HepG2 (cell line): ENCODE measurements around the gene AMER2. TPM values are rescaled to one million over a fixed set of nuclear protein-coding genes. Genes with fewer than 3 reads are reported as not detected.

ENCODE experiments used
- ATAC-seq: fragments of 200-7000 bp; cut with Tn5 transposase; 3 replicates; pipeline ENCODE4 v1.9.1; 2020; ENCODE audit warnings: mild to moderate bottlenecking, moderate library complexity
- BruUV-seq: library from RNA; stranded (reverse); fragments of 400-500 nt; replicated peaks from 2 replicates; lab custom pipeline; 2021; lab: Mats Ljungman, UMichigan
- CTCF ChIA-PET: fragments of 300-600 bp; formaldehyde crosslinking; extraction: SDS; loops from one replicate; lab custom pipeline; 2021; ENCODE audit warnings: low total read pairs, inconsistent platforms, low intra/inter-chr PET ratio; lab: Yijun Ruan, JAX
- POLR2A ChIA-PET: fragments of 350-600 bp; sonication (Branson Sonifier 250); formaldehyde crosslinking; loops from one replicate; lab custom pipeline; 2020; ENCODE audit warnings: antibody characterized with exemption, inconsistent platforms; lab: Yijun Ruan, JAX
- DNase-seq: peaks from one replicate; pipeline ENCODE4 v3.0.0-alpha.2; 2015; ENCODE audit warnings: low spot score
- FAIRE-seq: peaks from 3 replicates; lab custom pipeline; 2011; peaks lifted over from hg19 to GRCh38; lab: Jason Lieb, UNC
- H2AFZ ChIP-seq: one replicate; pipeline ENCODE4 v1.6.1; 2011; ENCODE audit warnings: low read length, inconsistent platforms
- H3K27ac ChIP-seq: fragments of 300-600 bp; 3 replicates; pipeline ENCODE4 v1.8.0; 2011; ENCODE audit warnings: mixed run types, mild to moderate bottlenecking, mixed read lengths, low read length, inconsistent platforms; ENCODE audit not compliant: insufficient read depth; ENCODE audit errors: extremely low read length
- H3K27me3 ChIP-seq, 2 experiments: fragments of 200-600 bp in 1 of 2; 2 replicates in 1 of 2; 3 replicates in 1 of 2; pipeline versions ENCODE4 v1.6.0 to v1.8.0; 2011; ENCODE audit warnings: low read length in 2 of 2, mild to moderate bottlenecking in 2 of 2, moderate library complexity in 2 of 2, inconsistent platforms in 1 of 2; ENCODE audit not compliant: insufficient read depth in 2 of 2, control insufficient read depth in 1 of 2
- H3K36me3 ChIP-seq, 2 experiments: fragments of 200-600 bp in 1 of 2; replicated peaks in 1 of 2; 2 replicates in 1 of 2; 3 replicates in 1 of 2; pipeline versions ENCODE4 v1.5.1 to v1.8.0; 2011; ENCODE audit warnings: low read length in 2 of 2, inconsistent platforms in 1 of 2; ENCODE audit not compliant: insufficient read depth in 2 of 2, control insufficient read depth in 1 of 2
- H3K4me1 ChIP-seq: 2 replicates; pipeline ENCODE4 v1.5.1; 2012; ENCODE audit warnings: low read length, inconsistent platforms; ENCODE audit not compliant: insufficient read depth
- H3K4me2 ChIP-seq: 2 replicates; pipeline ENCODE4 v1.6.0; 2011; ENCODE audit warnings: low read depth, low read length, inconsistent platforms
- H3K4me3 ChIP-seq, 3 experiments: fragments of 200-600 bp in 1 of 3; sonication (generic), shearing (Covaris generic) in 1 of 3; replicated peaks in 1 of 3; 2 replicates each; pipeline ENCODE4 v1.5.1; 2011 to 2016; ENCODE audit warnings: low read length in 3 of 3, inconsistent platforms in 2 of 3, low read depth in 2 of 3, mild to moderate bottlenecking in 2 of 3, control low read depth in 1 of 3, mixed read lengths in 1 of 3; ENCODE audit not compliant: insufficient read depth in 1 of 3
- H3K79me2 ChIP-seq: one replicate; pipeline ENCODE4 v1.6.1; 2011; ENCODE audit warnings: low read length, inconsistent platforms; ENCODE audit not compliant: insufficient read depth
- H3K9ac ChIP-seq: 2 replicates; pipeline ENCODE4 v1.6.0; 2011; ENCODE audit warnings: mild to moderate bottlenecking, low read depth, low read length, inconsistent platforms; ENCODE audit not compliant: insufficient read depth
- H3K9me3 ChIP-seq: 2 replicates; pipeline ENCODE4 v1.5.1; 2012; ENCODE audit warnings: mild to moderate bottlenecking, low read length
- H4K20me1 ChIP-seq: 2 replicates; pipeline ENCODE4 v1.6.0; 2011; ENCODE audit warnings: inconsistent platforms, mild to moderate bottlenecking, low read length, moderate library complexity; ENCODE audit not compliant: insufficient read depth
- ATF5 ChIP-seq: sonication (generic); formaldehyde crosslinking; IDR thresholded peaks from 2 replicates; pipeline ENCODE4 v1.4.0; 2020; ENCODE audit warnings: mild to moderate bottlenecking, low read depth, missing genetic modification reagents
- DMAP1 ChIP-seq: IDR thresholded peaks from 2 replicates; pipeline ENCODE4 v1.6.1; 2016
- GMEB2 ChIP-seq: IDR thresholded peaks from 2 replicates; pipeline ENCODE4 v1.6.1; 2016; ENCODE audit warnings: missing biosample characterization, missing genetic modification reagents, low read depth
- KMT2A ChIP-seq: sonication (generic); formaldehyde crosslinking; IDR thresholded peaks from 2 replicates; pipeline ENCODE4 v1.4.0; 2020; ENCODE audit warnings: missing genetic modification reagents
- MTA3 ChIP-seq: sonication (generic); formaldehyde crosslinking; IDR thresholded peaks from 2 replicates; pipeline ENCODE4 v1.4.0; 2020; ENCODE audit warnings: missing genetic modification reagents
- NONO ChIP-seq, 2 experiments: fragments of 450-650 bp in 1 of 2; sonication (generic) in 1 of 2; formaldehyde crosslinking in 1 of 2; IDR thresholded peaks in 1 of 2; conservative IDR thresholded peaks in 1 of 2; 2 replicates each; pipeline versions ENCODE4 v1.6.1 to v1.8.0; 2017 to 2022; ENCODE audit warnings: mild to moderate bottlenecking in 1 of 2, missing genetic modification reagents in 1 of 2, moderate library complexity in 1 of 2
- POLR2AphosphoS2 ChIP-seq: IDR thresholded peaks from 2 replicates; pipeline ENCODE4 v1.6.1; 2011; ENCODE audit warnings: low read depth, low read length, improper control_type of control experiment
- RNF2 ChIP-seq: fragments of 450-650 bp; conservative IDR thresholded peaks from 2 replicates; pipeline ENCODE4 v1.6.1; 2016; ENCODE audit warnings: low read depth
- ZBTB3 ChIP-seq: sonication (generic); formaldehyde crosslinking; IDR thresholded peaks from 2 replicates; pipeline ENCODE4 v1.4.0; 2020; ENCODE audit warnings: low read depth, mild to moderate bottlenecking, moderate library complexity, missing genetic modification reagents, borderline replicate concordance
- ZNF12 ChIP-seq: sonication (generic); formaldehyde crosslinking; IDR thresholded peaks from 2 replicates; pipeline ENCODE4 v1.5.0; 2020; ENCODE audit warnings: missing genetic modification reagents
- ZNF567 ChIP-seq: sonication (generic); formaldehyde crosslinking; IDR thresholded peaks from 2 replicates; pipeline ENCODE4 v1.8.1; 2023; ENCODE audit warnings: mild to moderate bottlenecking, missing genetic modification reagents, borderline replicate concordance
- ZNF569 ChIP-seq: sonication (generic); formaldehyde crosslinking; IDR thresholded peaks from 2 replicates; pipeline ENCODE4 v1.5.0; 2020; ENCODE audit warnings: mild to moderate bottlenecking, missing genetic modification reagents, moderate library complexity, borderline replicate concordance
- ZNF629 ChIP-seq: sonication (generic); formaldehyde crosslinking; conservative IDR thresholded peaks from 2 replicates; pipeline ENCODE4 v1.5.0; 2020; ENCODE audit warnings: missing genetic modification reagents
- ZNF816 ChIP-seq: sonication (generic); formaldehyde crosslinking; IDR thresholded peaks from 2 replicates; pipeline ENCODE4 v1.8.0; 2022; ENCODE audit warnings: missing genetic modification reagents, mild to moderate bottlenecking, borderline replicate concordance
- ZNF879 ChIP-seq: sonication (generic); formaldehyde crosslinking; IDR thresholded peaks from 2 replicates; pipeline ENCODE4 v1.8.1; 2023; ENCODE audit warnings: missing genetic modification reagents
- WGBS: methylation state at CpG from one replicate; pipeline ENCODE4 v1.1.6; 2017; ENCODE audit warnings: low lambda C conversion rate; 5-methylcytosine and 5-hydroxymethylcytosine counted together
- in situ Hi-C: cut with HindIII; loops from 2 replicates; pipeline ENCODE4 v1.10.0; 2017; ENCODE audit warnings: low pct_unique_long_range_greater_than_20kb; ENCODE audit not compliant: extremely low pct_ligation_motif_present
- intact Hi-C: fragments of 100-400 bp; cut with micrococcal nuclease; formaldehyde crosslinking; loops from one replicate; pipeline ENCODE4 v1.10.0; 2022; ENCODE audit not compliant: unreplicated experiment
- polyA plus RNA-seq, 8 experiments: library from polyadenylated mRNA; depleted of rRNA in 3 of 8; stranded (reverse) in 7 of 8; unstranded in 1 of 8; fragments of >200 nt; fragmentation: Illumina TruSeq in 4 of 8; extraction: Trizol in 4 of 8; gene quantifications; 2 replicates each; pipeline versions ENCODE4 v1.2.1 to v1.2.3, GENCODE V29; 2011 to 2016; ENCODE audit warnings: low read depth in 4 of 8, missing spikeins in 1 of 8, mixed read lengths in 1 of 8; ENCODE audit not compliant: insufficient read depth in 1 of 8
- total RNA-seq, 5 experiments: library from RNA; depleted of rRNA; stranded (reverse); fragments of >200 nt; fragmentation: Illumina TruSeq; extraction: Trizol; gene quantifications; 2 replicates each; pipeline ENCODE4 v1.2.3, GENCODE V29; 2016; ENCODE audit warnings: low read depth in 1 of 5
- TF ChIP-seq, protein P1 (sequence below): IDR thresholded peaks from 2 replicates; pipeline ENCODE4 v1.6.1; 2012; ENCODE audit warnings: low read depth, low read length, improper control_type of control experiment

AMER2 gene
- total and polyA plus RNA-seq, 2 of the 13 experiments (the other 11 are each of a cell fraction or from before 2014, with no cell fraction given), result not detected

- ChIA-PET POLR2A (no interaction called here), CTCF (no interaction called here)
- FAIRE-seq (no peak), ATAC-seq (no peak), DNase-seq (no peak)
- no peaks in the 10 kb centered on the region for H4K20me1 ChIP-seq
- no peak overlapping the region for H3K9ac ChIP-seq
- H3K79me2 ChIP-seq, result no peaks in the 10 kb centered on the region
- no peaks in the 10 kb centered on the region for H3K4me1 ChIP-seq
- WGBS, result 51% methylated on average over 13 of the region's 13 CpGs
- TF ChIP-seq NONO (IDR thresholded peaks at IDR 0.05) (no peak), NONO (CRISPR knock-in tag; conservative IDR thresholded peaks at IDR 0.05) (no peak), DMAP1 (CRISPR knock-in tag) (no peak), MTA3 (CRISPR knock-in tag) (no peak), ZNF879 (CRISPR knock-in tag) (no peak), ZNF816 (CRISPR knock-in tag) (no peak), ZNF569 (no peak), ZNF567 (no peak), KMT2A (CRISPR knock-in tag) (no peak), POLR2AphosphoS2 (no peak), ZNF12 (no peak), ZBTB3 (CRISPR knock-in tag) (no peak), ZNF629 (CRISPR knock-in tag) (no peak), RNF2 (no peak), ATF5 (CRISPR knock-in tag) (no peak), GMEB2 (no peak)
- TF ChIP-seq, protein P1, sequence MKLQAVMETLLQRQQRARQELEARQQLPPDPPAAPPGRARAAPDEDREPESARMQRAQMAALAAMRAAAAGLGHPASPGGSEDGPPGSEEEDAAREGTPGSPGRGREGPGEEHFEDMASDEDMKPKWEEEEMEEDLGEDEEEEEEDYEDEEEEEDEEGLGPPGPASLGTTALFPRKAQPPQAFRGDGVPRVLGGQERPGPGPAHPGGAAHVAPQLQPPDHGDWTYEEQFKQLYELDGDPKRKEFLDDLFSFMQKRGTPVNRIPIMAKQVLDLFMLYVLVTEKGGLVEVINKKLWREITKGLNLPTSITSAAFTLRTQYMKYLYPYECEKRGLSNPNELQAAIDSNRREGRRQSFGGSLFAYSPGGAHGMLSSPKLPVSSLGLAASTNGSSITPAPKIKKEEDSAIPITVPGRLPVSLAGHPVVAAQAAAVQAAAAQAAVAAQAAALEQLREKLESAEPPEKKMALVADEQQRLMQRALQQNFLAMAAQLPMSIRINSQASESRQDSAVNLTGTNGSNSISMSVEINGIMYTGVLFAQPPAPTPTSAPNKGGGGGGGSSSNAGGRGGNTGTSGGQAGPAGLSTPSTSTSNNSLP, result no peak
- intact Hi-C loops (no loop called here), in situ Hi-C loops (no loop called here)
- no peak overlapping the region for H3K4me2 ChIP-seq
- no peak overlapping the region for H3K27ac ChIP-seq
- H3K9me3 ChIP-seq, result no peaks in the 10 kb centered on the region
- H3K27me3 ChIP-seq, result peaks cover 4 to 17% of the 10 kb centered on the region in 2 experiments; a peak in 3 of 5 replicates
- H3K36me3 ChIP-seq, result no peaks in the 10 kb centered on the region
- no peak overlapping the region for H2AFZ ChIP-seq
- no peak overlapping the region for H3K4me3 ChIP-seq
- BruUV-seq, result no TSS peak
These were observed 38.9 kb upstream of the AMER2 start for GRCh38 chr13:25210842-25211569.
